Endodermal cell (in vitro differentiated cells): ENCODE results near the gene DENND10. TPM values are rescaled to one million over a fixed set of nuclear protein-coding genes. Genes with fewer than 3 reads are reported as not detected.

Experiments used
- DNase-seq: peaks from one replicate; pipeline ENCODE4 v3.0.0-alpha.2; 2017
- H3K27ac ChIP-seq: 2 replicates; pipeline ENCODE4 v1.5.1; 2013; ENCODE audit warnings: mild to moderate bottlenecking, low read depth, low read length, moderate library complexity
- H3K27me3 ChIP-seq: 2 replicates; pipeline ENCODE4 v1.6.1; 2013; ENCODE audit warnings: mild to moderate bottlenecking, low read length, moderate library complexity; ENCODE audit not compliant: insufficient read depth, control insufficient read depth, poor library complexity, severe bottlenecking
- H3K36me3 ChIP-seq: 2 replicates; pipeline ENCODE4 v1.7.0; 2013; ENCODE audit warnings: mild to moderate bottlenecking, low read length, moderate library complexity; ENCODE audit not compliant: control insufficient read depth, insufficient read depth
- H3K4me1 ChIP-seq: one replicate; pipeline ENCODE4 v1.7.0; 2013; ENCODE audit warnings: low read length; ENCODE audit not compliant: control insufficient read depth, insufficient read depth
- H3K4me3 ChIP-seq: 2 replicates; pipeline ENCODE4 v1.5.1; 2013; ENCODE audit warnings: mild to moderate bottlenecking, low read length, moderate library complexity
- H3K9ac ChIP-seq: 2 replicates; pipeline ENCODE4 v1.6.1; 2013; ENCODE audit warnings: mild to moderate bottlenecking, low read length, moderate library complexity; ENCODE audit not compliant: poor library complexity, severe bottlenecking; ENCODE audit errors: extremely low read depth
- H3K9me3 ChIP-seq: 2 replicates; pipeline ENCODE4 v1.6.1; 2013; ENCODE audit warnings: mild to moderate bottlenecking, low read length, moderate library complexity; ENCODE audit not compliant: control insufficient read depth
- H3K27ac Mint-ChIP-seq: 2 replicates; pipeline ENCODE4 v1.8.0; 2020; ENCODE audit warnings: mixed read lengths
- H3K27me3 Mint-ChIP-seq: 2 replicates; pipeline ENCODE4 v1.8.0; 2021; ENCODE audit warnings: mild to moderate bottlenecking, mixed read lengths; ENCODE audit not compliant: insufficient read depth
- H3K36me3 Mint-ChIP-seq: 2 replicates; pipeline ENCODE4 v1.8.0; 2020; ENCODE audit warnings: low read depth, mixed read lengths
- H3K4me1 Mint-ChIP-seq: 2 replicates; pipeline ENCODE4 v1.8.0; 2020; ENCODE audit warnings: mixed read lengths
- H3K4me3 Mint-ChIP-seq: 2 replicates; pipeline ENCODE4 v1.8.0; 2020; ENCODE audit warnings: mild to moderate bottlenecking, moderate library complexity, mixed read lengths
- H3K9me3 Mint-ChIP-seq: 2 replicates; pipeline ENCODE4 v1.8.0; 2020; ENCODE audit warnings: mild to moderate bottlenecking, mixed read lengths
- CTCF ChIP-seq: fragments of 200-600 bp; sonication (generic); conservative IDR thresholded peaks from 2 replicates; pipeline ENCODE4 v1.5.0; 2021; ENCODE audit warnings: antibody characterized with exemption, mild to moderate bottlenecking
- WGBS, 2 experiments: methylation state at CpG; one replicate each; pipeline versions ENCODE4 v1.1.5 to v1.1.7; 2013; ENCODE audit warnings: missing lambda C conversion rate in 2 of 2, mixed read lengths in 1 of 2; ENCODE audit not compliant: insufficient coverage in 1 of 2, insufficient read length in 1 of 2; 5-methylcytosine and 5-hydroxymethylcytosine counted together
- total RNA-seq, 2 donors: library from RNA; stranded (reverse); fragmentation: NEBNext Ultra II Directional in 1 of 2; extraction: Animal tissue kit (Norgen Biotek cat#: 25700) in 1 of 2; gene quantifications; 2 replicates in 1 of 2; 3 replicates in 1 of 2; pipeline ENCODE4 v1.2.1, GENCODE V29; 2021

The DENND10 gene
- total RNA-seq, 2 donors from 2014 or later, result 76.1 to 91.2 TPM

GRCh38 chr10:119125942-119126341 lies 22.0 kb downstream of the DENND10 start:
- H3K36me3 Mint-ChIP-seq, result peaks cover 79% of the 10 kb centered on the region

GRCh38 chr10:119129721-119130120 lies 25.8 kb downstream of the DENND10 start:
- no peak overlapping the region for H3K27ac Mint-ChIP-seq
- Histone ChIP-seq H3K36me3 (peaks cover 66% of the 10 kb centered on the region), H3K27ac (no peak overlapping the region), H3K27me3 (no peaks in the 10 kb centered on the region), H3K9me3 (no peaks in the 10 kb centered on the region), H3K9ac (no peak overlapping the region), H3K4me1 (no peaks in the 10 kb centered on the region), H3K4me3 (no peak overlapping the region)
- peaks cover 5% of the 10 kb centered on the region for H3K4me1 Mint-ChIP-seq
- DNase-seq, result no peak
- no peak for TF ChIP-seq CTCF
- no peak overlapping the region for H3K4me3 Mint-ChIP-seq
- no peaks in the 10 kb centered on the region for H3K9me3 Mint-ChIP-seq
- WGBS, 2 experiments, result 91 to 93% methylated on average over 2 to 4 of the region's 4 CpGs
- no peaks in the 10 kb centered on the region for H3K27me3 Mint-ChIP-seq
- peaks cover 87% of the 10 kb centered on the region for H3K36me3 Mint-ChIP-seq

More at GRCh38 chr10:119125942-119126341, 22.0 kb downstream of the DENND10 start:
- Histone ChIP-seq H3K9ac (no peak overlapping the region), H3K9me3 (no peaks in the 10 kb centered on the region), H3K36me3 (peaks cover 65% of the 10 kb centered on the region), H3K4me1 (no peaks in the 10 kb centered on the region), H3K27ac (no peak overlapping the region), H3K4me3 (no peak overlapping the region), H3K27me3 (no peaks in the 10 kb centered on the region)
- WGBS, 2 experiments, result 92 to 93% methylated on average over 2 of the region's 2 CpGs
- Mint-ChIP-seq H3K27ac (no peak overlapping the region), H3K27me3 (no peaks in the 10 kb centered on the region), H3K9me3 (no peaks in the 10 kb centered on the region), H3K4me3 (no peak overlapping the region), H3K4me1 (no peaks in the 10 kb centered on the region)
- no peak for TF ChIP-seq CTCF
- no peak for DNase-seq

- WGBS, 2 experiments, result 88 to 98% methylated on average over 9 of the region's 10 CpGs
- TF ChIP-seq CTCF, result no peak
- peaks cover 74% of the 10 kb centered on the region for H3K36me3 Mint-ChIP-seq
These were observed 27.8 kb downstream of the DENND10 start for GRCh38 chr10:119131512-119132240.

More at GRCh38 chr10:119131512-119132240, 27.8 kb downstream of the DENND10 start:
- H3K27ac Mint-ChIP-seq, result peak overlapping the region; percentile 65
- H3K9ac ChIP-seq, result no peak overlapping the region
- H3K27ac ChIP-seq, result no peak overlapping the region
- H3K27me3 ChIP-seq, result no peaks in the 10 kb centered on the region
- DNase-seq, result no peak
- H3K4me1 Mint-ChIP-seq, result peaks cover 5% of the 10 kb centered on the region
- H3K9me3 Mint-ChIP-seq, result no peaks in the 10 kb centered on the region
- no peak overlapping the region for H3K4me3 ChIP-seq
- no peaks in the 10 kb centered on the region for H3K27me3 Mint-ChIP-seq
- peaks cover 60% of the 10 kb centered on the region for H3K36me3 ChIP-seq
- no peaks in the 10 kb centered on the region for H3K4me1 ChIP-seq
- no peaks in the 10 kb centered on the region for H3K9me3 ChIP-seq
- H3K4me3 Mint-ChIP-seq, result no peak overlapping the region
